ENCODE results near the gene CALD1.

CALD1 gene

GRCh38 chr7:134933460-134934068, 154.1 kb downstream of the CALD1 start:
- H3K4me2 ChIP-seq (ENCODE audit: low read length), result peak overlapping the region; percentile 46
- peak overlapping the region; percentile 13 for H3K4me3 ChIP-seq (ENCODE audit: low read depth, low read length, poor library complexity, severe bottlenecking)
- peaks cover 13% of the 10 kb centered on the region for H3K4me1 ChIP-seq (ENCODE audit: insufficient read depth, low read length, severe bottlenecking)
- H3K79me2 ChIP-seq (ENCODE audit: insufficient read depth, low read length), result no peaks in the 10 kb centered on the region
- H2AFZ ChIP-seq (ENCODE audit: low read length), result 0 out of 2 replicates have a peak overlapping the region, but pooled peaks have one; percentile 29
- no peaks in the 10 kb centered on the region for H4K20me1 ChIP-seq (ENCODE audit: insufficient read depth, low read length)
- H3K36me3 ChIP-seq (ENCODE audit: insufficient read depth, low read length), result no peaks in the 10 kb centered on the region
- no peaks in the 10 kb centered on the region for H3F3A ChIP-seq (ENCODE audit: insufficient read depth, low read length)
- 0 out of 2 replicates have a peak, but pooled peaks cover 3% of the 10 kb centered on the region for H3K27me3 ChIP-seq (ENCODE audit: insufficient read depth, low read length)
- no peak overlapping the region for H3K27ac ChIP-seq (ENCODE audit: low read depth, low read length, poor library complexity, severe bottlenecking)
- H3K9me3 ChIP-seq (ENCODE audit: low read length), result no peaks in the 10 kb centered on the region
- H3K9ac ChIP-seq (ENCODE audit: low read length), result no peak overlapping the region
- no peak for TF ChIP-seq EZH2 (IDR thresholded peaks at IDR 0.05; ENCODE audit: borderline replicate concordance, low read length)
- no peak for TF ChIP-seq CTCF (IDR thresholded peaks at IDR 0.05; ENCODE audit: low read length)
- H3K9me2 ChIP-seq (ENCODE audit: low read depth, low read length), result no peaks in the 10 kb centered on the region

- Histone ChIP-seq H3K27ac (ENCODE audit: low read depth, low read length, poor library complexity, severe bottlenecking) (no peak overlapping the region), H2AFZ (ENCODE audit: low read length) (no peak overlapping the region), H3K79me2 (ENCODE audit: insufficient read depth, low read length) (no peaks in the 10 kb centered on the region), H3K4me1 (ENCODE audit: insufficient read depth, low read length, severe bottlenecking) (peaks cover 13% of the 10 kb centered on the region), H4K20me1 (ENCODE audit: insufficient read depth, low read length) (no peaks in the 10 kb centered on the region), H3F3A (ENCODE audit: insufficient read depth, low read length) (no peaks in the 10 kb centered on the region), H3K4me2 (ENCODE audit: low read length) (no peak overlapping the region), H3K9me2 (ENCODE audit: low read depth, low read length) (no peaks in the 10 kb centered on the region), H3K9me3 (ENCODE audit: low read length) (no peaks in the 10 kb centered on the region), H3K9ac (ENCODE audit: low read length) (no peak overlapping the region), H3K36me3 (ENCODE audit: insufficient read depth, low read length) (no peaks in the 10 kb centered on the region), H3K27me3 (ENCODE audit: insufficient read depth, low read length) (0 out of 2 replicates have a peak, but pooled peaks cover 3% of the 10 kb centered on the region), H3K4me3 (ENCODE audit: low read depth, low read length, poor library complexity, severe bottlenecking) (no peak overlapping the region)
- TF ChIP-seq CTCF (IDR thresholded peaks at IDR 0.05; ENCODE audit: low read length) (no peak), EZH2 (IDR thresholded peaks at IDR 0.05; ENCODE audit: borderline replicate concordance, low read length) (no peak)
Measured at GRCh38 chr7:134935701-134936100, 156.3 kb downstream of the CALD1 start.

GRCh38 chr7:134936893-134937510, 157.6 kb downstream of the CALD1 start:
- Histone ChIP-seq H3K27me3 (ENCODE audit: insufficient read depth, low read length) (0 out of 2 replicates have a peak, but pooled peaks cover 3% of the 10 kb centered on the region), H3K4me3 (ENCODE audit: low read depth, low read length, poor library complexity, severe bottlenecking) (no peak overlapping the region), H2AFZ (ENCODE audit: low read length) (no peak overlapping the region), H3K9ac (ENCODE audit: low read length) (no peak overlapping the region), H3K9me3 (ENCODE audit: low read length) (no peaks in the 10 kb centered on the region), H3K27ac (ENCODE audit: low read depth, low read length, poor library complexity, severe bottlenecking) (no peak overlapping the region), H3K36me3 (ENCODE audit: insufficient read depth, low read length) (no peaks in the 10 kb centered on the region), H3K79me2 (ENCODE audit: insufficient read depth, low read length) (no peaks in the 10 kb centered on the region), H3K9me2 (ENCODE audit: low read depth, low read length) (no peaks in the 10 kb centered on the region), H3K4me1 (ENCODE audit: insufficient read depth, low read length, severe bottlenecking) (peaks cover 13% of the 10 kb centered on the region), H3K4me2 (ENCODE audit: low read length) (no peak overlapping the region), H3F3A (ENCODE audit: insufficient read depth, low read length) (no peaks in the 10 kb centered on the region), H4K20me1 (ENCODE audit: insufficient read depth, low read length) (no peaks in the 10 kb centered on the region)
- TF ChIP-seq EZH2 (IDR thresholded peaks at IDR 0.05; ENCODE audit: borderline replicate concordance, low read length), result no peak
- TF ChIP-seq CTCF (IDR thresholded peaks at IDR 0.05; ENCODE audit: low read length), result no peak

Data from OCI-LY1 (cell line).